ENCODE results near the gene FARSA.
A peak's percentile ranks its signal among the peaks of the same experiment; 100 is the strongest.
"Not testable (repeated sequence)": the region's sequence is repeated elsewhere in the genome, so short reads cannot be mapped to it uniquely, and the experiment has no call there.

The FARSA gene

GRCh38 chr19:12893582-12893981, 39.9 kb downstream of the FARSA start:
- no peak overlapping the region for H2AFZ ChIP-seq (ENCODE audit: low read depth, low read length)
- H3K9ac ChIP-seq (ENCODE audit: low read length): no peak overlapping the region
- H4K20me1 ChIP-seq (ENCODE audit: insufficient read depth, low read length): no peaks in the 10 kb centered on the region; the same call in 1 of the 2 replicates
- no peak overlapping the region for H3K27ac ChIP-seq (ENCODE audit: low read length)
- peaks cover 23% of the 10 kb centered on the region for H3K4me1 ChIP-seq (ENCODE audit: low read length)
- H3K4me3 ChIP-seq (ENCODE audit: low read length): no peak overlapping the region
- H3K79me2 ChIP-seq (ENCODE audit: low read length): peaks cover 20% of the 10 kb centered on the region
- no peak overlapping the region for H3K4me2 ChIP-seq (ENCODE audit: low read length)
- peaks cover 34% of the 10 kb centered on the region for H3K36me3 ChIP-seq (replicated peaks; ENCODE audit: low read depth, low read length)
- no peaks in the 10 kb centered on the region for H3K27me3 ChIP-seq (ENCODE audit: low read depth, low read length)
- H3K9me3 ChIP-seq (ENCODE audit: insufficient read depth, low read length): no peaks in the 10 kb centered on the region
- TF ChIP-seq CTCF (IDR thresholded peaks at IDR 0.05; ENCODE audit: low read depth, low read length): no peak
- TF ChIP-seq EZH2phosphoT487 (IDR thresholded peaks at IDR 0.05; ENCODE audit: low read depth): no peak

GRCh38 chr19:12891553-12892021, 41.9 kb downstream of the FARSA start:
- H3K4me3 ChIP-seq (ENCODE audit: low read length): peak overlapping the region; percentile 87
- H3K4me1 ChIP-seq (ENCODE audit: low read length): peaks cover 12% of the 10 kb centered on the region
- TF ChIP-seq EZH2phosphoT487 (IDR thresholded peaks at IDR 0.05; ENCODE audit: low read depth): no peak
- no peak for TF ChIP-seq CTCF (IDR thresholded peaks at IDR 0.05; ENCODE audit: low read depth, low read length)
- no peaks in the 10 kb centered on the region for H3K27me3 ChIP-seq (ENCODE audit: low read depth, low read length)
- H4K20me1 ChIP-seq (ENCODE audit: insufficient read depth, low read length): no peaks in the 10 kb centered on the region; the same call in 1 of the 2 replicates
- no peak overlapping the region for H3K27ac ChIP-seq (ENCODE audit: low read length)
- no peak overlapping the region for H2AFZ ChIP-seq (ENCODE audit: low read depth, low read length)
- H3K4me2 ChIP-seq (ENCODE audit: low read length): peak overlapping the region; percentile 78
- no peaks in the 10 kb centered on the region for H3K9me3 ChIP-seq (ENCODE audit: insufficient read depth, low read length)
- peaks cover 22% of the 10 kb centered on the region for H3K36me3 ChIP-seq (replicated peaks; ENCODE audit: low read depth, low read length)
- H3K79me2 ChIP-seq (ENCODE audit: low read length): peaks cover 20% of the 10 kb centered on the region
- H3K9ac ChIP-seq (ENCODE audit: low read length): peak overlapping the region; percentile 59

- Histone ChIP-seq H3K4me3 (ENCODE audit: low read length) (peak within 1 kb of the TSS; percentile 87), H3K27ac (ENCODE audit: low read length) (no peak within 1 kb of the TSS), H4K20me1 (ENCODE audit: insufficient read depth, low read length) (no peaks in the 10 kb centered on the region; the same call in 1 of the 2 replicates), H3K79me2 (ENCODE audit: low read length) (peaks cover 20% of the 10 kb centered on the region), H3K4me1 (ENCODE audit: low read length) (peaks cover 17% of the 10 kb centered on the region), H3K9ac (ENCODE audit: low read length) (peak within 1 kb of the TSS; percentile 59), H3K27me3 (ENCODE audit: low read depth, low read length) (no peaks in the 10 kb centered on the region), H3K9me3 (ENCODE audit: insufficient read depth, low read length) (no peaks in the 10 kb centered on the region), H3K4me2 (ENCODE audit: low read length) (peak within 1 kb of the TSS; percentile 78), H2AFZ (ENCODE audit: low read depth, low read length) (peak within 1 kb of the TSS; percentile 72; the same call in 1 of the 2 replicates), H3K36me3 (replicated peaks; ENCODE audit: low read depth, low read length) (peaks cover 16% of the 10 kb centered on the region)
- TF ChIP-seq CTCF (IDR thresholded peaks at IDR 0.05; ENCODE audit: low read depth, low read length) (no peak), EZH2phosphoT487 (IDR thresholded peaks at IDR 0.05; ENCODE audit: low read depth) (no peak)
Measured at GRCh38 chr19:12890787-12891552, 42.5 kb downstream of the FARSA start, which contains the start of gene GCDH. Gene GCDH (plus strand): TSS chr19:12891160. CDS start chr19:12891305, 145 bp downstream.

GRCh38 chr19:12890299-12890786, 43.2 kb downstream of the FARSA start:
- H3K27me3 ChIP-seq (ENCODE audit: low read depth, low read length); H3K27ac ChIP-seq (ENCODE audit: low read length); H4K20me1 ChIP-seq (ENCODE audit: insufficient read depth, low read length); H3K9me3 ChIP-seq (ENCODE audit: insufficient read depth, low read length): not testable (repeated sequence)
- H2AFZ ChIP-seq (ENCODE audit: low read depth, low read length): peak overlapping the region; percentile 72; the same call in 1 of the 2 replicates
- H3K9ac ChIP-seq (ENCODE audit: low read length): peak overlapping the region; percentile 33; the same call in 1 of the 2 replicates
- peaks cover 14% of the 10 kb centered on the region for H3K36me3 ChIP-seq (replicated peaks; ENCODE audit: low read depth, low read length)
- H3K4me3 ChIP-seq (ENCODE audit: low read length): peak overlapping the region; percentile 87
- H3K4me2 ChIP-seq (ENCODE audit: low read length): peak overlapping the region; percentile 68
- H3K4me1 ChIP-seq (ENCODE audit: low read length): peaks cover 17% of the 10 kb centered on the region
- H3K79me2 ChIP-seq (ENCODE audit: low read length): peaks cover 20% of the 10 kb centered on the region
